ENCODE results near the gene NDUFA3. TPM values are rescaled to one million over a fixed set of nuclear protein-coding genes. Genes with fewer than 3 reads are reported as not detected.

The NDUFA3 gene
- total and polyA plus RNA-seq, 10 of the 15 experiments (the other 5 are each of a cell fraction or from before 2014, with no cell fraction given), result 40.0 to 335 (median 153) TPM

DNA sequence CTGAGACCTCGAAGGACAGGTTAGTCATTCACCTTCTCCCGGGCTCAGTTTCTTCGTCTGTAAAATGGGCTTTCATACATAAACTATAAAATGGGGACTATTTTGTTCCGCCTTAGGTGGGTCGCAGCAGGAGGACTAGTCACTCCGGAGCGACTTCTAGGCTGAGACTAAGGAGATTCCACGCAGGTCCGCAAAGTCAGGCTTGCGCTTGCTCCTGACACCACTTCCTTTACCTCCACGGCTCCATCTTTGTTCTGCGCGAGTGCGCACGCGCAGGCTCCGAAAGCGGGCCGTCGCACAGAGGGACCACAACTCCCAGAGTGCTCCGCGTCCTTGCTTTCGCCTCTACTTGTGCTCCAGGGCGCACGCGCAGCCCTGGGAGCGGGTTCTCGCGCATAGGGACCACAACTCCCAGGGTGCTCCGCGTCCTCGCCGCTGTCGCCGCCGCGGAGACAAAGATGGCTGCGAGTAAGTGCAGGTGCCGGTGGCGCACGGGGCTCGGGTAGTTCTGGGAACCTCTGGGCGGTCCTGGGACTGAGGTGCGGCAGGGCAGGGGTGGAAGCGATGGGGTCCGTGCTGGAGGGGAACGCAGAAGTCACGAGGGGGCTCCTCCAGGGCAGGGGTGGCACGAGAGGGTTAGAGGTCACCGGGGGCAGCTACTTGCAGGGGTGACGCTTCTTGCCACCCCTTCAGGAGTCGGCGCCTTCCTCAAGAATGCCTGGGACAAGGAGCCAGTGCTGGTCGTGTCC lies at the start of gene NDUFA3 (continued):
- TF ChIP-seq, protein P1, sequence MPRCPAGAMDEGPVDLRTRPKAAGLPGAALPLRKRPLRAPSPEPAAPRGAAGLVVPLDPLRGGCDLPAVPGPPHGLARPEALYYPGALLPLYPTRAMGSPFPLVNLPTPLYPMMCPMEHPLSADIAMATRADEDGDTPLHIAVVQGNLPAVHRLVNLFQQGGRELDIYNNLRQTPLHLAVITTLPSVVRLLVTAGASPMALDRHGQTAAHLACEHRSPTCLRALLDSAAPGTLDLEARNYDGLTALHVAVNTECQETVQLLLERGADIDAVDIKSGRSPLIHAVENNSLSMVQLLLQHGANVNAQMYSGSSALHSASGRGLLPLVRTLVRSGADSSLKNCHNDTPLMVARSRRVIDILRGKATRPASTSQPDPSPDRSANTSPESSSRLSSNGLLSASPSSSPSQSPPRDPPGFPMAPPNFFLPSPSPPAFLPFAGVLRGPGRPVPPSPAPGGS (IDR thresholded peaks at IDR 0.05; ENCODE audit: borderline replicate concordance, insufficient read depth, low read depth, low read length, poor library complexity, severe bottlenecking), result no peak
- TF ChIP-seq RCOR1 (conservative IDR thresholded peaks at IDR 0.05; ENCODE audit: low read depth, low read length) (0 out of 2 replicates have a peak, but pooled peaks have one; percentile 32), CREB1 (IDR thresholded peaks at IDR 0.05; ENCODE audit: low read depth) (peak; percentile 80), TAF1 (IDR thresholded peaks at IDR 0.05; ENCODE audit: borderline replicate concordance, low read depth, low read length) (peak; percentile 90), HDAC6 (IDR thresholded peaks at IDR 0.05; ENCODE audit: unreplicated experiment) (no peak), SREBF1 (IDR thresholded peaks at IDR 0.05; ENCODE audit: low read length) (peak; percentile 56; the same call in 1 of the 2 replicates), IKZF1 (conservative IDR thresholded peaks at IDR 0.05) (peak; percentile 100), CBFB (IDR thresholded peaks at IDR 0.05; ENCODE audit: low read depth) (peak; percentile 72), EP300 (IDR thresholded peaks at IDR 0.05; ENCODE audit: borderline replicate concordance in 1 of 2, control insufficient read depth in 1 of 2, low read depth in 2 of 2, low read length in 2 of 2) (no peak), RUNX3 (IDR thresholded peaks at IDR 0.05; ENCODE audit: low read length) (peak; percentile 51; the same call in 1 of the 2 replicates), POLR2AphosphoS2 (IDR thresholded peaks at IDR 0.05; ENCODE audit: low read depth, low read length) (peak; percentile 52; the same call in 1 of the 2 replicates), SUPT20H (IDR thresholded peaks at IDR 0.05; ENCODE audit: borderline replicate concordance, control insufficient read depth, low read depth, low read length) (no peak), SIX5 (IDR thresholded peaks at IDR 0.05; ENCODE audit: low read depth, low read length, severe bottlenecking) (peak; percentile 91), ZNF217 (IDR thresholded peaks at IDR 0.05) (peak; percentile 99), EZH2 (IDR thresholded peaks at IDR 0.05; ENCODE audit: borderline replicate concordance, control insufficient read depth, low read depth, low read length) (no peak), BHLHE40 (IDR thresholded peaks at IDR 0.05; ENCODE audit: borderline replicate concordance in 1 of 2, low read depth in 2 of 2, low read length in 1 of 2) (peak; percentile 61 to 74), PML (IDR thresholded peaks at IDR 0.05; ENCODE audit: low read length) (0 out of 2 replicates have a peak, but pooled peaks have one; percentile 79)
- TF ChIP-seq, protein P2, sequence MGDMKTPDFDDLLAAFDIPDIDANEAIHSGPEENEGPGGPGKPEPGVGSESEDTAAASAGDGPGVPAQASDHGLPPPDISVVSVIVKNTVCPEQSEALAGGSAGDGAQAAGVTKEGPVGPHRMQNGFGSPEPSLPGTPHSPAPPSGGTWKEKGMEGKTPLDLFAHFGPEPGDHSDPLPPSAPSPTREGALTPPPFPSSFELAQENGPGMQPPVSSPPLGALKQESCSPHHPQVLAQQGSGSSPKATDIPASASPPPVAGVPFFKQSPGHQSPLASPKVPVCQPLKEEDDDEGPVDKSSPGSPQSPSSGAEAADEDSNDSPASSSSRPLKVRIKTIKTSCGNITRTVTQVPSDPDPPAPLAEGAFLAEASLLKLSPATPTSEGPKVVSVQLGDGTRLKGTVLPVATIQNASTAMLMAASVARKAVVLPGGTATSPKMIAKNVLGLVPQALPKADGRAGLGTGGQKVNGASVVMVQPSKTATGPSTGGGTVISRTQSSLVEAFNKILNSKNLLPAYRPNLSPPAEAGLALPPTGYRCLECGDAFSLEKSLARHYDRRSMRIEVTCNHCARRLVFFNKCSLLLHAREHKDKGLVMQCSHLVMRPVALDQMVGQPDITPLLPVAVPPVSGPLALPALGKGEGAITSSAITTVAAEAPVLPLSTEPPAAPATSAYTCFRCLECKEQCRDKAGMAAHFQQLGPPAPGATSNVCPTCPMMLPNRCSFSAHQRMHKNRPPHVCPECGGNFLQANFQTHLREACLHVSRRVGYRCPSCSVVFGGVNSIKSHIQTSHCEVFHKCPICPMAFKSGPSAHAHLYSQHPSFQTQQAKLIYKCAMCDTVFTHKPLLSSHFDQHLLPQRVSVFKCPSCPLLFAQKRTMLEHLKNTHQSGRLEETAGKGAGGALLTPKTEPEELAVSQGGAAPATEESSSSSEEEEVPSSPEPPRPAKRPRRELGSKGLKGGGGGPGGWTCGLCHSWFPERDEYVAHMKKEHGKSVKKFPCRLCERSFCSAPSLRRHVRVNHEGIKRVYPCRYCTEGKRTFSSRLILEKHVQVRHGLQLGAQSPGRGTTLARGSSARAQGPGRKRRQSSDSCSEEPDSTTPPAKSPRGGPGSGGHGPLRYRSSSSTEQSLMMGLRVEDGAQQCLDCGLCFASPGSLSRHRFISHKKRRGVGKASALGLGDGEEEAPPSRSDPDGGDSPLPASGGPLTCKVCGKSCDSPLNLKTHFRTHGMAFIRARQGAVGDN (IDR thresholded peaks at IDR 0.05), result peak; percentile 43; the same call in 1 of the 2 replicates
- TF ChIP-seq, protein P3, sequence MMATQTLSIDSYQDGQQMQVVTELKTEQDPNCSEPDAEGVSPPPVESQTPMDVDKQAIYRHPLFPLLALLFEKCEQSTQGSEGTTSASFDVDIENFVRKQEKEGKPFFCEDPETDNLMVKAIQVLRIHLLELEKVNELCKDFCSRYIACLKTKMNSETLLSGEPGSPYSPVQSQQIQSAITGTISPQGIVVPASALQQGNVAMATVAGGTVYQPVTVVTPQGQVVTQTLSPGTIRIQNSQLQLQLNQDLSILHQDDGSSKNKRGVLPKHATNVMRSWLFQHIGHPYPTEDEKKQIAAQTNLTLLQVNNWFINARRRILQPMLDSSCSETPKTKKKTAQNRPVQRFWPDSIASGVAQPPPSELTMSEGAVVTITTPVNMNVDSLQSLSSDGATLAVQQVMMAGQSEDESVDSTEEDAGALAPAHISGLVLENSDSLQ (IDR thresholded peaks at IDR 0.05), result 0 out of 2 replicates have a peak, but pooled peaks have one; percentile 27
- TF ChIP-seq, protein P4, sequence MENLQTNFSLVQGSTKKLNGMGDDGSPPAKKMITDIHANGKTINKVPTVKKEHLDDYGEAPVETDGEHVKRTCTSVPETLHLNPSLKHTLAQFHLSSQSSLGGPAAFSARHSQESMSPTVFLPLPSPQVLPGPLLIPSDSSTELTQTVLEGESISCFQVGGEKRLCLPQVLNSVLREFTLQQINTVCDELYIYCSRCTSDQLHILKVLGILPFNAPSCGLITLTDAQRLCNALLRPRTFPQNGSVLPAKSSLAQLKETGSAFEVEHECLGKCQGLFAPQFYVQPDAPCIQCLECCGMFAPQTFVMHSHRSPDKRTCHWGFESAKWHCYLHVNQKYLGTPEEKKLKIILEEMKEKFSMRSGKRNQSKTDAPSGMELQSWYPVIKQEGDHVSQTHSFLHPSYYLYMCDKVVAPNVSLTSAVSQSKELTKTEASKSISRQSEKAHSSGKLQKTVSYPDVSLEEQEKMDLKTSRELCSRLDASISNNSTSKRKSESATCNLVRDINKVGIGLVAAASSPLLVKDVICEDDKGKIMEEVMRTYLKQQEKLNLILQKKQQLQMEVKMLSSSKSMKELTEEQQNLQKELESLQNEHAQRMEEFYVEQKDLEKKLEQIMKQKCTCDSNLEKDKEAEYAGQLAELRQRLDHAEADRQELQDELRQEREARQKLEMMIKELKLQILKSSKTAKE (IDR thresholded peaks at IDR 0.05; ENCODE audit: low read depth, poor library complexity, severe bottlenecking), result no peak
